ENCODE measurements around the gene CD244.

DNA sequence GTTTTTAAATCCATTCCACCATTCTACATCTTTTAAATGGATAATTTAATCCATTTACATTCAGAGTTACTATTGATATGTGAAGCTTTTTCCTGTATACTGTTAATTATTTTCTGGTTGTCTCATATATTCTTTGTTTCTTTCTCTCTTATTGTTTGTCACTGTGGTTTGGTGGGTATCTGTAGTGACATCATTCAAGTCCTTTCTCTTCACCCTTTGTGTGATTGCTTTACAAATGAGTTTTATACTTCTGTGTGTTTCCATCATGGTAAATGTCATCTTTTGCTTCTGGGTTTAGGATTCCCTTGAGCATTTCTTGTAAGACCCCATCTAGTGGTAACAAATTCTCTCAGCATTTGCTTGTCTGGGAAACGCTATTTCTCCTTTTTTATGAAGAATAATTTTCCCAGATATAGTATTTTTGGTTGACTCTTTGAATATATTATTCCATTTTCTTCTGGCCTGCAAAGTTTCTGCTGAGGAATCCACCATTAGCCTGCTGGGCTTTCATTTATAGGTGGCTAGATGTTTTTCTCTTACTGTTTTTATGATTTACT lies 56.5 kb downstream of the CD244 start:
- TF ChIP-seq, protein P1, sequence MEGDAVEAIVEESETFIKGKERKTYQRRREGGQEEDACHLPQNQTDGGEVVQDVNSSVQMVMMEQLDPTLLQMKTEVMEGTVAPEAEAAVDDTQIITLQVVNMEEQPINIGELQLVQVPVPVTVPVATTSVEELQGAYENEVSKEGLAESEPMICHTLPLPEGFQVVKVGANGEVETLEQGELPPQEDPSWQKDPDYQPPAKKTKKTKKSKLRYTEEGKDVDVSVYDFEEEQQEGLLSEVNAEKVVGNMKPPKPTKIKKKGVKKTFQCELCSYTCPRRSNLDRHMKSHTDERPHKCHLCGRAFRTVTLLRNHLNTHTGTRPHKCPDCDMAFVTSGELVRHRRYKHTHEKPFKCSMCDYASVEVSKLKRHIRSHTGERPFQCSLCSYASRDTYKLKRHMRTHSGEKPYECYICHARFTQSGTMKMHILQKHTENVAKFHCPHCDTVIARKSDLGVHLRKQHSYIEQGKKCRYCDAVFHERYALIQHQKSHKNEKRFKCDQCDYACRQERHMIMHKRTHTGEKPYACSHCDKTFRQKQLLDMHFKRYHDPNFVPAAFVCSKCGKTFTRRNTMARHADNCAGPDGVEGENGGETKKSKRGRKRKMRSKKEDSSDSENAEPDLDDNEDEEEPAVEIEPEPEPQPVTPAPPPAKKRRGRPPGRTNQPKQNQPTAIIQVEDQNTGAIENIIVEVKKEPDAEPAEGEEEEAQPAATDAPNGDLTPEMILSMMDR (IDR thresholded peaks at IDR 0.05; ENCODE audit: extremely low read depth in 1 of 2, insufficient read depth in 1 of 2, low read depth in 1 of 2, low read length in 2 of 2) = no peak
- TF ChIP-seq POLR2AphosphoS5 (IDR thresholded peaks at IDR 0.05; ENCODE audit: insufficient read depth, low read depth, low read length) (no peak), POLR2A (IDR thresholded peaks at IDR 0.05; ENCODE audit: low read depth, low read length) (no peak), EZH2 (IDR thresholded peaks at IDR 0.05; ENCODE audit: borderline replicate concordance, low read depth, low read length, severe bottlenecking) (no peak), MYC (IDR thresholded peaks at IDR 0.05; ENCODE audit: low read depth, low read length) (no peak), FOS (IDR thresholded peaks at IDR 0.05; ENCODE audit: borderline replicate concordance, insufficient read depth, low read length) (no peak)
- TF ChIP-seq, protein P2, sequence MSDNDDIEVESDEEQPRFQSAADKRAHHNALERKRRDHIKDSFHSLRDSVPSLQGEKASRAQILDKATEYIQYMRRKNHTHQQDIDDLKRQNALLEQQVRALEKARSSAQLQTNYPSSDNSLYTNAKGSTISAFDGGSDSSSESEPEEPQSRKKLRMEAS (IDR thresholded peaks at IDR 0.05; ENCODE audit: insufficient read depth, insufficient read length) = no peak

All from endothelial cell of umbilical vein (primary cell).